Natural killer cell treated with Interleukin-12 subunit alpha and Interleukin-12 subunit beta and Interleukin-15 and Interleukin-18, amount 100 ng/mL, for 72 hours (primary cell): ENCODE data around the gene CALB2. TPM values are rescaled to one million over a fixed set of nuclear protein-coding genes. Genes with fewer than 3 reads are reported as not detected.

Source experiments
- ATAC-seq, 2 donors: fragments of 150-1000 bp; cut with Tn5 transposase in 1 of 2; sonication (Bioruptor Pico), chemical (Tn5 transposase) in 1 of 2; 2 replicates each; pipeline ENCODE4 v1.10.0; 2021
- DNase-seq: peaks from one replicate; pipeline ENCODE4 v3.0.0; 2022; ENCODE audit warnings: low spot score
- H3K27ac Mint-ChIP-seq, 2 donors: 1 replicate in 1 of 2; 2 replicates in 1 of 2; pipeline ENCODE4 v1.8.0; 2022; ENCODE audit warnings: mixed read lengths in 2 of 2, mild to moderate bottlenecking in 1 of 2, moderate library complexity in 1 of 2
- H3K27me3 Mint-ChIP-seq, 2 donors: 1 replicate in 1 of 2; 2 replicates in 1 of 2; pipeline ENCODE4 v1.8.0; 2022; ENCODE audit warnings: mixed read lengths in 2 of 2
- H3K36me3 Mint-ChIP-seq: one replicate; pipeline ENCODE4 v1.8.0; 2022; ENCODE audit warnings: mixed read lengths
- H3K4me1 Mint-ChIP-seq, 2 donors: 1 replicate in 1 of 2; 2 replicates in 1 of 2; pipeline ENCODE4 v1.8.0; 2022; ENCODE audit warnings: low read depth in 2 of 2, mixed read lengths in 2 of 2, mild to moderate bottlenecking in 1 of 2
- H3K4me3 Mint-ChIP-seq: one replicate; pipeline ENCODE4 v1.8.0; 2022; ENCODE audit warnings: mixed read lengths
- H3K9me3 Mint-ChIP-seq: 2 replicates; pipeline ENCODE4 v1.8.0; 2022; ENCODE audit warnings: mixed read lengths
- total RNA-seq, 2 donors: library from RNA; stranded (reverse); gene quantifications; one replicate each; pipeline ENCODE4 v1.2.3, GENCODE V29; 2022

The CALB2 gene
- total RNA-seq, 2 donors from 2014 or later, result not detected

DNA sequence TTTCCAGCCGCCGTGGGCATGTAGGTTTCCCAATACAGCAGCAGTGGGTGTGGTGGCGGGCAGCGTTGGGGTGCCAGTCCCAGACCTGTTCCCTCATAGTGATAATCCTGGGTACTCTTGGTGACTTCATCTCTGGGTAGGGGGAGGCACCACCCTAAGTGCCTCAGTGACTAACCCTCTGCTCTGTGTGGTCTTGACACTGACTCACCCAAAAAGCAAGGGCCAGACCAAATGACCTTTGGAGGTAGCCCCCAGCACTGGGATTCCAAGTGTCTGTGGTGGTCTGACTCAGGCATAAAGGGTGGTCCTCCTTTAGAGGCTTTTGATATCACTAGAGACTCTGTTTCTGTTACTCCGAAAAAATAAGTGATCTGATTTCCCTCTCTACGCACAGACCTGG is 908 bp downstream of the CALB2 start:
- no peaks in the 10 kb centered on the region for H3K36me3 Mint-ChIP-seq
- peaks cover 6 to 22% of the 10 kb centered on the region in 2 donors for H3K27me3 Mint-ChIP-seq
- no peak overlapping the region for H3K4me3 Mint-ChIP-seq
- ATAC-seq (no peak), DNase-seq (no peak)
- no peak overlapping the region for H3K27ac Mint-ChIP-seq
- H3K9me3 Mint-ChIP-seq, result no peaks in the 10 kb centered on the region
- no peaks in the 10 kb centered on the region for H3K4me1 Mint-ChIP-seq

DNA sequence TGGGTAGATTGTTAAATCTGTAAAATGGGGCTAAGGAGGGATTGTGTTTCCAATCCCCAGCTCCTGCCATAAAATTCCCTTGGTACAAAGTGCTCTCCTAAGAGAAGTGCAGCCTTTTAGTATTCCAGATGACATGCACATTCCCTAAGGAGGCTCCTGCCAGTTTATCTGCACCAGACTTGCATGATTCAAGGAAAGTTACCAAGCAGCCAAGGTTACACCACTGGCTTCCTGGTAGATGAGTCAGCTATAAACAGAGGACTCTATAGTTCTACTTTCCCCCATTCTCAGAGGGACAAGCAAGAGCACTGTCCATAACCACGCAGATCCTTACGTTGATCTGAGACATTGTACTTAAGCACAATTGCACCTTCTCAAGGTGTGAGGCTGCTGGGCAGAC is 1.9 kb downstream of the CALB2 start:
- ATAC-seq, result no peak
- no peak for DNase-seq
- Mint-ChIP-seq H3K27me3 (peaks cover 6 to 18% of the 10 kb centered on the region in 2 donors), H3K36me3 (no peaks in the 10 kb centered on the region), H3K4me3 (no peak overlapping the region), H3K4me1 (no peaks in the 10 kb centered on the region), H3K9me3 (no peaks in the 10 kb centered on the region), H3K27ac (no peak overlapping the region)

DNA sequence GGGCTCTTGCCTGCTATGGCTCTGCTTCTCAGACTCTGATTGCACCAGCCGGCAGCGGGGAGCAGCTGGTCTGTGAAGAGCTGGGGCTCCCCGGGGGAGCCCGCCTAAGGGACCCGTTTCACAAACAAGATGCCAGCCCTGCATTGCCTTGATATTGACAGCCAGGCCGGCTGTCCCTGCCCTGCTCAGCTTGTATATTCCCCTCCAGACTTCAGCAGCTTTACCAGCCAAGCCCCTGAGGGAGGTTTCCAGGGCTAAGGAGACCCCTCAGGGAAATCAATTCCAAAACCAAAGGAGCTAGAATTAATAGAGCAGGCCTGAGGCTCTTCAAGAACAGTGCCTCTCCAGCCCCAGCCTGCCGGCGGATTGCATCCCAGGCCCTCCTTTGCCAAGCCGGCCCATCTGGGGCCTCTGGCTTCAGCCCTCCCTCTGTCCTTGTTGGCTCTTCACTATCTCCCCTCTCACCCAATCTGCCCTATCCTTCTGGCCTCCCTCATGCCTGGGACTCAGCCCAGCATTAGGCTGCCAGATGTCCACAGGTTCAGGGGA is 5.7 kb downstream of the CALB2 start:
- DNase-seq (no peak), ATAC-seq (peak in 1 of 2 donors; percentile 7)
- H3K9me3 Mint-ChIP-seq, result no peaks in the 10 kb centered on the region
- no peaks in the 10 kb centered on the region for H3K36me3 Mint-ChIP-seq
- H3K4me3 Mint-ChIP-seq, result no peak overlapping the region
- H3K27me3 Mint-ChIP-seq, result peaks cover 0 to 8% of the 10 kb centered on the region in 2 donors
- H3K27ac Mint-ChIP-seq, result no peak overlapping the region
- no peaks in the 10 kb centered on the region for H3K4me1 Mint-ChIP-seq

DNA sequence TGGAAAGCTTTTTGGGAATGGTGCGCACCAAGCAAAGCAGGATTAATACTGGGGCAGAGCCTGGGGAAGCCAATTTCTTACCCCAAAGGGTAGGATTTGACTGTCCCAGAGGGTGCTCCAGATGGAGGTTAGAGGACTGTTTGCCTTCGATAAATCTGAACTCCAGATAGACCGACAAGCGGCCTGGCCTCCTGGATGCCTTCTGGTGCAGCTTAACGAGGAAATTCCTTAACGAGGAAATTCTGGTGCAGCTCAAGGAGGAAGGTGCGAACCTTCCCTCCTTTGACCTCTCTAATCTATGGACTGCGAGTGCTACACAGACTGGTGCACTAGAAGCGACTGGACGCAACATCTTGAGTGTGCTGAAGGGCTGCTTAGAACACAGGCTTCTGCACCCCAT is 6.5 kb downstream of the CALB2 start:
- H3K4me1 Mint-ChIP-seq, result no peaks in the 10 kb centered on the region
- no peak overlapping the region for H3K4me3 Mint-ChIP-seq
- DNase-seq (no peak), ATAC-seq (no peak)
- no peaks in the 10 kb centered on the region for H3K36me3 Mint-ChIP-seq
- peaks cover 0 to 4% of the 10 kb centered on the region in 2 donors for H3K27me3 Mint-ChIP-seq
- no peak overlapping the region for H3K27ac Mint-ChIP-seq
- H3K9me3 Mint-ChIP-seq, result no peaks in the 10 kb centered on the region

DNA sequence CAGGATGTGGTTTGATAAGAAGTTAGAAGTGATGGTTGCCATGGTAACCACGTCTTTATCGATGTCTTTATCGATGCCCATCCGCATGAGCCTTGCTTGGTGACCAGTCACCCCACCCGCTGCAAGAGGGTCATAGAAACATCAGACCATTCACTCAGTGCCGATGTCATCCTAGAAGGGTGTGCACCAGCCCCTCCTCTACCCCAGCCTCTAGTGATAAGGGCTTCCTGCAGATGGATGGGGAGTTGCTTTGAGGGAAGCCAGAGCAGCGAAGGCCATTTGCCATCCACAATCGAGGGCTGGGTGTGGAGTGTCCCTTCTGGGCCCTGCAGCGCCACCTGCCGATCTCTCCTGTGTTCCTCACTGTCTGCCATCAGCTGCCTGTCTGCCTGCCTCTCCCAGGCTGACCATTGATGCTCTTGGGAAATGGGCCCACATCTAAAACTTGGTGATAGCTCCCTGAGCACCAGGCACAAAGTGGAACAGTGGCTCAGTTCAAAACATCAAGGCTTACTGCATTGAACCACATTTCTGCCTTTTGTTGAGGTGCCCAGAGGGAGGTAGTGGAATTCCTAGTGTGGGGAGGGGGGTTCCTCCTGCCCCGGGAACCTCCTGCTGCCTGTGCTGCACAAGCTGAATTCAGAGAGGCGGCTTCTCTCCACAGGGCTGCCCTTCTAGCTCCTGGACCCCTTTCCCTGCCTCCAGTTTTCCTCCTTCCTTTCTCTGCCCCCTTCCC is 8.9 kb downstream of the CALB2 start:
- Mint-ChIP-seq H3K9me3 (no peaks in the 10 kb centered on the region), H3K27me3 (peaks cover 8% of the 10 kb centered on the region in 2 donors), H3K4me1 (no peaks in the 10 kb centered on the region), H3K27ac (no peak overlapping the region), H3K4me3 (no peak overlapping the region), H3K36me3 (no peaks in the 10 kb centered on the region)
- peak in 1 of 2 donors; percentile 57 for ATAC-seq
- DNase-seq, result no peak

DNA sequence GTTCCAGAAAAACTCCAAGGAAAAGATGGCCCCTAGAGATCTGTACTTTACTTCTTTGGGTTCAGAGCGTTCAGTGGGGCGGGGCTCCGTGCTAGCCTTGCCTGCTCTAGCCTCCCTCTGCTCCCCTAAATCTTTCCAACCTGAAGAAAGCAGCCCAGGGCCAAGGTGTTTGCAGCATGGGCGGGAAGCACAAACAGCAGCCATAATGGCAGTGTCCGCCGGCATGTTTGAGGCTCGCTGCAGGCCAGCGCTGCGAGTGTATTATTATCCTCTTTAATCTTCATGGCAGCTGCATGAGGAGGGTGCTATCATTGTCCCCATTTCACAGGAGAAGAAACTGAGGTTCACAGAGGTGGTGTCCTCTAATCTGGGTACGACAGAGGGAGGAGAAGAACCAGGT is 10.4 kb downstream of the CALB2 start:
- Mint-ChIP-seq H3K4me1 (no peaks in the 10 kb centered on the region), H3K36me3 (no peaks in the 10 kb centered on the region), H3K4me3 (no peak overlapping the region), H3K27ac (no peak overlapping the region), H3K9me3 (no peaks in the 10 kb centered on the region), H3K27me3 (peaks cover 8% of the 10 kb centered on the region in 2 donors)
- DNase-seq, result no peak
- no peak for ATAC-seq

DNA sequence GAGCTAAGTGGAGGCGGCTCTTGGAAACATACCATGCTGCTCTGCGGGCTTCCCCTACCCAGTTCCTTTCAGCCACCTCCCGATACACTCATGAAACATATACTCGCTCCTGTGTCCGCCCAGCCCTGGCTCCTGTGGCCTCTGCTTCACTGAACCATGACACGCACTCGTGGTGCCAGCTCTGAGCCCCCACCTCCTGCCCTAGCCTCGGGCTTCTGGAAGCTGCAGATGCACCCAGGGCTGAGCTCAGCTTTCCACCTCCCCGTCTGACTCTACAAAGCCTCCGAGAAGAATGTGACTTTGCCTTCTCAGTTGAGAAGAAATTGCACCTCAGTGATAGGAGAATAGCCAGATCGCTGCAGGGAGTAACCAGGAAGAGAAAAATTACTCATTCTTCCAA is 11.0 kb downstream of the CALB2 start:
- no peak for DNase-seq
- H3K36me3 Mint-ChIP-seq, result no peaks in the 10 kb centered on the region
- no peak overlapping the region for H3K4me3 Mint-ChIP-seq
- H3K4me1 Mint-ChIP-seq, result no peaks in the 10 kb centered on the region
- no peak for ATAC-seq
- no peaks in the 10 kb centered on the region for H3K9me3 Mint-ChIP-seq
- H3K27ac Mint-ChIP-seq, result no peak overlapping the region
- H3K27me3 Mint-ChIP-seq, result peaks cover 8 to 10% of the 10 kb centered on the region in 2 donors

DNA sequence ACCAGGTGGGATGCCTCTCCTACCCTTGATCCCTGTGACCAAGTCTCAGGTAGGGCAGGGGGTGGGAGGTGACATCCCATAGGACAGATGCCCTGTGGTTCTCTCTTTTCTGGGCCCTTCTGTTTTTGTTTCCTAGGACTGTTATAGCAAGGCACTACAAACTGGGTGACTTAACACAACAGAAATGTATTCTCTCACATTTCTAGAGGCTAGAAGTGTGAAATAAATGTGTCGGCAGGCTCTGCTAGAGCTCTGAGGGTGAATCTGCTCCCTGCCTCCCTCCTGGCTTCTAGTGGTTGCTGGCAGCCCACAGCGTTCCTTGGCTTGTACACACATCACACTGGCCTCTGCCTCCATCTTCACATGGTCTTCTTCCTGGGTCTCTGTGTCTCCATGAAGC is 12.7 kb downstream of the CALB2 start:
- no peak for ATAC-seq
- H3K27me3 Mint-ChIP-seq, result peaks cover 8 to 11% of the 10 kb centered on the region in 2 donors
- H3K27ac Mint-ChIP-seq, result no peak overlapping the region

DNA sequence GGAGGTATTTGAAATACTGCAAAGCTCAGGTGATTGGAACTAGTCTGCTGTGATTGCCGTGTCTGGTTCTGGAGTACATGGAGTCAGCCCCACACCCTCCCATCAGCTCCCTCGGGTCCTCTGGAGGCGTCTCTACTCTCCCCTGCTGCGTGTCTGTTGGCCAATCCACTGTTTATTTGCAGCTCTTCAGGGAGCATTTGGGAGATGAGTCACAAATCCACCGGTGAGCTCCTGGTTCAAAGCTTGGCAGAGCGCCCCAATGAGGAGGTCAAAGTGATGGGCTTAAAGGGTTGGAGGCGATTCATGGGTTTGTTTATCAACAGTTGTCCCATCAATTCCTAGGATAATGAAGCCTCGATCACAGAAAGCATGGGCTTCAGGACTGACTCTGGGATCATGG is 14.6 kb downstream of the CALB2 start:
- no peaks in the 10 kb centered on the region for H3K9me3 Mint-ChIP-seq
- no peak overlapping the region for H3K4me3 Mint-ChIP-seq
- H3K27ac Mint-ChIP-seq, result no peak overlapping the region
- no peaks in the 10 kb centered on the region for H3K36me3 Mint-ChIP-seq
- H3K27me3 Mint-ChIP-seq, result peaks cover 8 to 15% of the 10 kb centered on the region in 2 donors
- no peak for ATAC-seq
- no peaks in the 10 kb centered on the region for H3K4me1 Mint-ChIP-seq
- no peak for DNase-seq

More for the DNA sequence above, 12.7 kb downstream of the CALB2 start:
- no peak for DNase-seq
- Mint-ChIP-seq H3K4me3 (no peak overlapping the region), H3K4me1 (no peaks in the 10 kb centered on the region), H3K9me3 (no peaks in the 10 kb centered on the region), H3K36me3 (no peaks in the 10 kb centered on the region)

DNA sequence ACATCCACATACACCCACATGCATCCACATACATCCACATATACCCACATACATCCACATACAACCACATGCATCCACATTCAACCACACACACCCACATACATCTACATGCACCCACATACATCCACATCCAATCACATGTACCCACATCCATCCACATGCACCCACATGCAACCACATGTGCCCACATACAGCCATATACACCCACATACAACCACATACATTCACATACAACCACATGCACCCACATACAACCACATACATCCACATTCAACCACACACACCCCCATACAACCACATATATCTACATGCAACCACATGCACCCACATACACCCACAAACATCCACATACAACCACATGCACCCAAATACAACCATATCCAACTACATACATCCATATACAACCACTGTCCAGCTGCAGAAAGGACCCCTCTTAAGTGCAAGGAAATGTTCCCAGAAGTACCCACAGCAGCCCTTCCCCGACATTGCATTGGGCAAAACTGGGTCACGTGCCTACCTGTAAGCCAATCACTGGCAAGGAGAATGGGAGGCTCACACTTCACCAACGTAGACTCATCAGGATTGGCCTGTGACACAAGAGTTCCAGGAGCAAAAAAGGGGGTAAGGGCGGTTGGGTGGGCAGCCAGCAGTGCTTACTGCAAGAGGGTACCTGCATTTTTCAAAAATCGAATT is 18.1 kb downstream of the CALB2 start:
- H3K4me1 Mint-ChIP-seq, result no peaks in the 10 kb centered on the region
- H3K4me3 Mint-ChIP-seq, result no peak overlapping the region
- H3K27ac Mint-ChIP-seq, result no peak overlapping the region
- H3K9me3 Mint-ChIP-seq, result no peaks in the 10 kb centered on the region
- DNase-seq, result no peak
- H3K27me3 Mint-ChIP-seq, result peaks cover 10 to 13% of the 10 kb centered on the region in 2 donors
- no peaks in the 10 kb centered on the region for H3K36me3 Mint-ChIP-seq
- peak in 1 of 2 donors; percentile 20 for ATAC-seq

DNA sequence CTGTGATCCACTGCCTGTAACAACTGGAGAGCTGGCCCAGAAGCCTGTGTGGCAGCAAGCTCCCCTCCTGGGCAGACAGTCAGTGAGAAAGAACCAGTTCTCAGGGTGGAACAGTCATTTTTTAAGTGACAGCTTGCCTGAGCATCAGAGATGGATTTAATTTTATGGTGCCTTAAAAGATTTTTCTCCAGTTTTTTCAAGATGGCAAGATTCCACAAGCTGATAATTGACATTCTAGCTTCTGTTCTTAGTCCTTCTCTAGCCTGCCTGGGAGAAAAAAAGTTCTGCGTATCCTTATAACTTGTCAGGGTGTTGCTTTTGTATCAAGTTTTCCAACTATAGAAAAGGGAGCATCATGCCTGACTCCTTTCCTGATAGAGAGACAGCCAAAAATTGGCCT is 21.2 kb downstream of the CALB2 start:
- Mint-ChIP-seq H3K27me3 (peaks cover 8 to 15% of the 10 kb centered on the region in 2 donors), H3K27ac (no peak overlapping the region), H3K4me3 (no peak overlapping the region), H3K36me3 (no peaks in the 10 kb centered on the region), H3K4me1 (peaks cover 5 to 8% of the 10 kb centered on the region in 2 donors), H3K9me3 (no peaks in the 10 kb centered on the region)
- ATAC-seq, result no peak
- DNase-seq, result no peak

DNA sequence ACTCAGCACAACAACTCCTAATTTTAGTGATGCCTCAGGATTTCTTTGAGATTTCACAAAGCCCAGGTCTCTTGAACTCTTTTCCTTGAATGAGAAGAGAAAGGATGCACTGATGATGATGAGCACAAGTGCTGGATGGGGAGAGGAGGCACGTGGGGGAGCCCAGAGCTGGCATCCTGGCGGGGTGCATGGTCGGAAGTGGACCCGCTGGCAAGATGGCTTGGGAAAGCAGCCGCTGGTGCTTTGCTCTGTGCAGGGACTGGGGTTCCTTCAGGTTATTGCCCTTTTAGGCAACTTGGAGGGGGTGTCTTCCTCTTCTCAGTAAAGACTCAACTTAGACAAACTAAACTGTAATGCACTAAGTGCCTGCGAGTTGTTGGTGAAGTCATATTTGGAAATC is 22.3 kb downstream of the CALB2 start:
- no peaks in the 10 kb centered on the region for H3K9me3 Mint-ChIP-seq
- DNase-seq (no peak), ATAC-seq (no peak)
- H3K4me3 Mint-ChIP-seq, result no peak overlapping the region
- peaks cover 10 to 22% of the 10 kb centered on the region in 2 donors for H3K27me3 Mint-ChIP-seq
- no peaks in the 10 kb centered on the region for H3K36me3 Mint-ChIP-seq
- H3K4me1 Mint-ChIP-seq, result peaks cover 5 to 9% of the 10 kb centered on the region in 2 donors
- no peak overlapping the region for H3K27ac Mint-ChIP-seq

DNA sequence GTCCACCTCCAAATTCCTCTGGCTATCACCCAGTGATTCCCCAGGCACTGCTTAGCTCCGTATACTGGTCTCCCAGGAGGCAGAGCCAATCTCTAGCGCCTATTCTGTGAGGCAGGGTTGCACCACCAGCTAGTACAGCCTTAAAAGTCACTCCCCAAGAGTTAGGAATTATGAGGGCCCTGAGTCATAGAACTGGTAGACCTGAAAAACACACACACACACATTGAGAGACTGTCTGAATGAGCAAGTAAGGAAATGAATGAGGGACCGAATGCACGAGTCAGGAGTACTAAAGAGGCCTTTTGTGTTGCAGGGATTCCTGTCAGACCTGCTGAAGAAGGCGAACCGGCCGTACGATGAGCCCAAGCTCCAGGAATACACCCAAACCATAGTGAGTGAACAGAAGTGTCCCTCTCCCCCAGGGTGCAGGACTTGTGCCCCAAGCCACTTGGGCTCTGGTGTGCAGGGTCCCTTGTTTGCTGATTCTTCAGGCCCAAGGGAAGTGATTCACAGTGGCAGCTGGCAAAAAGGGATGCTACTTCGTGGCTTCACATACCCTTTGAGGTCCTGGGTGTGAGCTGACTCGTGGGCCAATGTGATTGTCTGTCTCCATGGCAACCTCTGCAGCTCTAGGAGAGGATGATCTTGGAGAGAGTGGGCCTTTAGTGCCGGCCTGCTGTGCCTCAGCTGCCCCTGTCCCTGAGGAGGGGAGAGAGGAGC is 24.7 kb downstream of the CALB2 start:
- Mint-ChIP-seq H3K27ac (no peak overlapping the region), H3K36me3 (no peaks in the 10 kb centered on the region), H3K27me3 (peaks cover 13 to 43% of the 10 kb centered on the region in 2 donors), H3K4me1 (peaks cover 8 to 9% of the 10 kb centered on the region in 2 donors), H3K4me3 (no peak overlapping the region), H3K9me3 (no peaks in the 10 kb centered on the region)
- DNase-seq, result no peak
- ATAC-seq, result peak; percentile 53 to 62
